HG02623 (cell line): ENCODE data around the gene ONECUT3.

Source experiments
- ATAC-seq: cut with Tn5 transposase; IDR thresholded peaks from one replicate; pipeline ENCODE4 v1.9.1; 2021; ENCODE audit warnings: moderate library complexity; ENCODE audit not compliant: unreplicated experiment

The ONECUT3 gene

DNA sequence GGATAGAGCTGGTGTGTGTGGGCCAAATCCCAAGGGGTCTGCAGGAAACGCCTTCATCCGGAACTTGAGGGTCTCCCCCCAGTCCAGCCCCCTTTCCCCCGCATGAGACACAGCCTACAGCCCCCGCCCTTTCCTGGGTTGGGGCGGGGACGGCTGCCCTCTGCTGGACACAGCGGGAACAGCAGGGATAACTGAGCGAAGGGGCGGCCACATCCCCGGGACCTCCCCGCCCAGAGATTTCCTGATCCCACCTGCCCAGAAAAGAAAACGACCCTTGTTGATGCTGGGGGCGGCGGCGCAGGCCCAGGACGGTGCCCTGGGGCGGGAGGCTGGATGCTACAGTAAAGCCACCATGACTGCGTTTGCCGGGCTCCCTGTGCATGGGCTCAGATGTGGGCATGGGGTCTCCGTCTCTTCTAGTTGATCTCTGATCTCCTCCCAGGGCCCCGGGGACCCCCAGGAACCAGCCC lies 14.2 kb downstream of the ONECUT3 start:
- no peak for ATAC-seq

DNA sequence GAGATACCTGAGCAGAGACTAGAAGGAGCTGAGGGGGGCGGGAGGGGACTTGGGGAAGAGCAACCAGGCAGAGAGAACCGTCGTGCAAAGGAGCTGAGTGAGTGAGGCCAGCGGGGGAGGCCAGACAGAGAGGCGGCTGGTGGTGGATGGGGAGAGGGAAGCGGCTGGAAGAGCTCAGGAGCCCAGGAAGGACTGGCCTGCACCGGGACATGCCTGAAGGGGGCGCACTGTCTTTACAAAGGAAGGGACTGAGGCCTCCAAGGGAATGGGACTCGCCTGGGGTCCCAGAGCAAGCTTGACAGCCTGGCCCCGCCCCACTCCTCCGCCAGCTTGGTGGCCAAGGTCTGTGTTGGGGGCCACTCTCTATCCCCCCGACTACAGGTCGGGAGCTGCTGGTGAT lies 14.9 kb downstream of the ONECUT3 start:
- ATAC-seq: no peak

DNA sequence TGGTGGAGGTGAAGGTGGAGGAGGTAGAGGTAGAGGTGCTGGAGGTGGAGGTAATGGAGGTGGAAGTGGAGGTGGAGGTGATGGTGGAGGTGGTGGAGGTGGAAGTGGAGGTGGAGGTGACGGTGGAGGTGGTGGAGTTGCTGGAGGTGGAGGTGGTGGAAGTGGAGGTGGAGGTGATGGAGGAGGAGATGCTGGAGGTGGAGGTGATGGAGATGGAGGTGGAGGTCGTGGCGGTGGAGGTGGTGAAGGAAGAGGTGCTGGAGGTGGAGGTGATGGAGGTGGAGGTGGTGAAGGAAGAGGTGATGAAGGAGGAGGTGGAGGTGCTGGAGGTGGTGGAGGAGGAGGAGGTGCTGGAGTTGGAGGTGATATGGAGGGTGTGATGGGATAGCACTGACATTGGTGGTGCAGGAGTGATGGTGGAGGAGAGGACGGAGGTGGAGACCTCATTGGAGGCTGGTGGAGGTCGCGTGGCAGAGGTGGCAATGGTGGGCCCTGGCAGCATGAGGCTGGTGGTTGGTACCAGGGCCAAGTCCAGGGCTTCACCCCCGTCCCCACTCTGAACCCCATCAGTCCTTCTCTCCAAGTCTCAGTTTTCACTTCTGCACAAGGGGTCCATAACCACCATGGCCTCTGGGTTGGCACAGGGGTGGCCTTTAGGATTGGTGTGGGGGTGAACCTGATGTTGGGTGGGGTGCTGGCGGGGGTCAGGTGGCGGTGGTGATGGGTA lies 15.8 kb downstream of the ONECUT3 start:
- no peak for ATAC-seq

DNA sequence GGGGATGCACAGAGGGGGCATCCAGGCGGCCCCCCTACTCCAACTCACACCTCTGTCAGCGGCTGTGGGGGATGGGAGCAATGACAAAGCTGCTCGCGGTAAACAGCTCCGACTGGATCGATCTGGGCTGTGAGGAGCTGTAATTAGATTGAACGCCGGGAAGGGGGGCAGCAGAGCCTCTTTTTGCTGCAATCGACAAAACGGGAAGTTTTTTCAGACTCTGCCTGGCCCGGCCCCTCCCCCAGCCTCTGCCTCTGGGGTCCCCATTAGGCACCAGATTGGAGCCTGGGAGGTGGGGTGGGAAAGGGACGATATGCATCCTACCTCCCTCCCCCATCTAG lies 16.3 kb downstream of the ONECUT3 start:
- ATAC-seq: no peak

DNA sequence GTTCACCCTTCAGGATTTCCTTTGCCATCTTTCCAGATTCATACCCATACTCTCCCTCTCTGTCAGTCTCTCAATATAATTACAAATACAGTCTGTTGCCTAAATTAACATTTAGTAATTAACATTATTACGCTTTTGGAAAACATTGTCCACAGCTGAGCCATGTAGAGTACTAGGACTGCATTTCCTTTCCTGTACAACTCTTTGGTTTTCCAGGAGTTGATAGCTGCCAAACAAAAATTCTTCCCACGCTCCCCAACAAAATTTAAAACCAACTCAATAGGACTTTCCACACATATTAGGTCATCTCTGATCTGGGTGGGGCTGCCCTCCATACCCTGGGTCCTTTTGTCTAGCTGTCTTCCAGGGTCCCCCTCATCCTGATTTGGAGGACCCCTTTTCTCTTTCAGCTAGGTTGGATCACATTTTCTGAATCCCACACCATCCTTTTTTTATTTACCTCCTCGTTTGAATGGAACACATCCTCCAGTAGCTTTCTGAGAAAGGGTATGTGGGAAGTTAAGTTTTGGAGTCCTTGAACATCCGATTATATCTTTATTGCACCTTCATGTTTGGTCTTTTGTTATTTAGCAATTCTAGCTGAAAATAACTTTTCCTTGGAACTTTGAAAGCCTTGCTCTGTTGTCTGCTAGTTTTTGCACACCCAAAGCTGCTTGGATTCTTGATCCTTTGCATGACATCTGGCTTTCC lies 17.7 kb downstream of the ONECUT3 start:
- ATAC-seq: no peak

DNA sequence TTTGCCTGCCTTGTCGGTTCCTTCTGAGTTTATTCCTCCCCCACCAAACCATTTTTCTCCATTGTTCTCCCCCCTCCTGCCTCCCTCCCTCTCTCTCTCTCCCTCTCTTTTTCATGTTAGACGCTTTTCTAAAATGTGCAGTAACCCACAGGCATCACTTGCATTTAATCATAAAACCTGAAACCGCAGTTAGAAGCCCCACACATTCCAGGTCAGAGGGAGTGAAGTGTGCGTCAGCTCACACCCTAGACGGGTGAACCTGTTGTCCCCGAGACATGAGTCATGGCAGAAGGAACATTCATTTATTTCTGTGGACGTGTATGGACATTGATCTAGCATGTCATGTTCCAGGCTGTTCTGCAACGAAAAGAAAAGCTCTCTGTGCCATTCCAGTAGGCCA lies 19.9 kb downstream of the ONECUT3 start:
- ATAC-seq: no peak

DNA sequence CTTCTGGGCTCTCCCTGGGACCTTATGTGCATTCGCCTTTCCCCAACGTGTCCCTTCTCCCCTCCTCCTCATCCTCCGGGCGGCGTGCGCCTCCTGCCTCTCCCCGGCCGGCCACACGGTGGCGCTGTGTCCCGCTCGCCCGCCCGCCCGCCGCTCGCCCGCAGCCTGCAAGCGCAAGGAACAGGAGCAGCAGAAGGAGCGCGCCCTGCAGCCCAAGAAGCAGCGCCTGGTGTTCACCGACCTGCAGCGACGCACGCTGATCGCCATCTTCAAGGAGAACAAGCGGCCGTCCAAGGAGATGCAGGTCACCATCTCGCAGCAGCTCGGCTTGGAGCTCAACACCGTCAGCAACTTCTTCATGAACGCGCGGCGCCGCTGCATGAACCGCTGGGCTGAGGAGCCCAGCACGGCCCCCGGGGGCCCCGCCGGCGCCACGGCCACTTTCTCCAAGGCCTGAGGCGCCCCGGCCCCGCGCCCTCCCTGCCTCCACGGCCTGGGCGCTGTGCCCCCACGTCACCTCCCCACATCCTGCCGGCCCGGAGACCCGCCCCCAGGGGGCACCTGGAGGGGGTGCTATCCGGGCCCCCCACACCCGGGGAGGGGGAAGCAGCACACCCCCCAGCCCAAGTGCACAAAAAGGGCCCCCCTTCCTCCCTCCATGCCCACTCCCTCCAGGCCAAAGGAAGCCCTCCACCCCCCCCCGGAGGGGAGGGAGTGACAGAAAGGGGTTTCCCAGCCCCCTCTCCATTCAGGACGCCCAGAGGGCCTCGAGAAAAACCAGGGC lies 21.9 kb downstream of the ONECUT3 start:
- no peak for ATAC-seq

DNA sequence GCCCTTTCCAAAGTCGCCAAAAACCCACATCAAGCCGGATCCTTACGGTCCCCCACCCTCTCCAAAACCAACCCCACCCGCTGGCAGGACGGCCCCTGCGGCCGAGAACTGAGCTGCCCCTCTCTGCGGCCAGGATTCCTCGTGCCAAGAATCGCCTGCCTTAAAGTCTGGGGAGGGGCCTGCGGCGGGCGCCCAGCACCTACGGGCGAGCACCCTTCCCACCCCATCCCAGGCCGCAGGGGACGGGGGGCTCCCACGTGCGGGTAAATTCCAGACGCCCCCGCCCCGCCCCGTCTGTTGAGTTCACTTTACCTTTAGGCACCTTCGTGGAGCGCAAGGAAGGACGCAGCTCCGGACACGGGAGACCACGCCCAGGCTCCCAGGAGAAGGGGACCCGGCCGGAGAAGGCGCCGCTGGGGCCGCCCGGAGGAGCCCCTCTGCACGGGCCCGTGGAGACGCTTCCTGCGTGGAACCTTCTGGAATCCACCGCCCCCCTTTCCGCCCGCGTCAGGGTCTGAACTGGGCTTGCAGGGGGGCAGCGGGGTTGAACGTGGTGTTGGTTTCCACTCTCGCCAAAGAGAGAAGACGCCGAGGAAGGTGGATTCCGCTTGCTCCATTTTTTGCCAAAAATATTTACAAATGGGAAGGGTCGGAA lies 22.8 kb downstream of the ONECUT3 start:
- no peak for ATAC-seq

DNA sequence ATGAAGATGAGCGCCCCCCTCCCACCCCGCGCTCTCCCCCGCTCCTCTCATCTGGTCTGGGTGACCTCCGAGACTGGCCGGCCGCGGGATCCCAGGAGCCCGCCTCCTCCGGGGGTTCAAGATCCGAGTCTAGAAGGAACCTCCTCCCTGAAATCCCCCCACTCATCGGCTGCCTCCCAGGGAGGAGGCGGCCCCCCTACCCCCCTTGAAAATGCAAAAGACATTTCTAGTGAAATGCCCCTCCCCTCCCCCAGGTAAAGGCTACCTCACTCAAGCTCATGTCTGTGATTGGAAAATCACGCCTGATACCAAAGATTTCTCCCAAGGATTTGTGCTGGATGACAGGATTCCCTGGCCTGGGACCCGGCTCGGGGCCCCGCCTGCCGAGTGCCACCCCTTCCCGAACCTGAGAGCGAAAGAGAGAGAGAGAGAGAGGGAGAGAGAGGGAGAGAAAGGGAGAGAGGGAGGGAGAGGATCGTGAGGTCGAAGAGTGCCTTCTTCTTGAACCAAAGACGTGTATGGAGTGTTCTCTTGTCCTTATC lies 23.4 kb downstream of the ONECUT3 start:
- no peak for ATAC-seq

DNA sequence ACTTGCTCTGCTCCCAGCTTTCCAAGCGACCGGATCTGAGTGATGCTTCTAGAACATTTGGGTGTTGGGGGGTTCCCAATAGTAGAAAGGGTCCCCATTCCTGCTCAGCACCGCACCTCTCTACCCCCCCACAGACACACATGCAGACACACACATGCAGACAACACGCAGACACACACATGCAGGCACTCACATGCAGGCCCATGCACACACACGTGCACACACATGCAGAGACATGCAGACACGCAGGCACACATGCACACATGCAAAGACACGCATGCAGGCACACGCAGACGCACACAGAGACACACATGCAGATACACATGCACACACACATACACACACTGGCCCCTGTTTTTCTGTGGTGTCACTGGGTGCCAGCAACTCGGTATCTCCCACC lies 23.8 kb downstream of the ONECUT3 start:
- no peak for ATAC-seq

DNA sequence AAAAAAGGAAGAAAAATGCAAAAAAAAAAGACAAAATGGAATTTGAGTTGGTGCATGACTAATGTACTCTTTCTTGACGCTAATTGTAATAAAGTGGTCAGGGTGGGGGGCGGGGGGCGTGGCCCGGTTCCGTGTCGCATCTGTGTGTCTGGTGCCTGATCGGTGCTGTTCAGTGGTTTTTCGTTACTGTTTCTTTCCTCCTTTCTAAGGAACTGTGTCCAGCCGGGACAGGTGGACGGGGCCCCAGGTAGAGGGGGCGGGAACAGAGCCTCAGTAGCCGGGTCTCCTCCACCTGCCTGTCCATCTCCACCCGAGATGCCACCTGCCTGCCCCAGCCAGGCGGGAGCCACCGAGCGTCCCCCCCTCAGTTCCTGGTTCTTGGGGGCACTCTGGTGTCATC lies 26.3 kb downstream of the ONECUT3 start:
- no peak for ATAC-seq

DNA sequence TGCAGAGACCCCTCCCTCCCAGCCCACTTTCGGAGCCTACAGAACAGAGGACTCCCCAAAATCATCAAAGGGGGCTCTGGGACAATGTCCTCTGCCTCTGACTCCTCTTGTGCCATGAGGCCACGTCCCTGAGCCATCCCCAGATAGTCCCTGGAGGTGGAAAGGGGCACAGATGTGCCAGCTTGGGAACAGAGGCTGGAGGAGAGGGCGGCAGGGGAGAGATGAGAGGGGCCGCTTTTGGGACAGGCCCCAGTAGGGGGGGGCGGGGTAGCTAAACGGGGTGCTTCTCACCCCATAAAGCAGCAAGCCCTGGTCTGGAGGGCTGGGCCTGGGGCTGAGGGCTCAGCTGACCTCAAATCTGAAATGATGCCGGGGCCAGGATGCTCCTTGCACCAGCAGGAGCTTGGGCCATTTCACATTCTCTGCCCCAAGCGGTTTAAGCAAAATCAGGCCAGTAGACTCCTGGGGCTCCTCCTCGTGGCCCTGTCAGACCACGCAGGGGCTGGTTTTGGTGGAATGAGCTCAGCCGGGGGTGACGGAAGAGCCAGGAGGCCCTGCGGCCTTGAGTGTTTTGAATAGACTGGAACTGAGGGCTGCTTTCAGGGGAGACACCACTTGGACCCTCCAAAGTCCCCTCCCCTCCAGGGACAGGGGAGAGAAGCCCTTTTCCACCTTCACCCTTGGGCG lies 27.1 kb downstream of the ONECUT3 start:
- no peak for ATAC-seq

DNA sequence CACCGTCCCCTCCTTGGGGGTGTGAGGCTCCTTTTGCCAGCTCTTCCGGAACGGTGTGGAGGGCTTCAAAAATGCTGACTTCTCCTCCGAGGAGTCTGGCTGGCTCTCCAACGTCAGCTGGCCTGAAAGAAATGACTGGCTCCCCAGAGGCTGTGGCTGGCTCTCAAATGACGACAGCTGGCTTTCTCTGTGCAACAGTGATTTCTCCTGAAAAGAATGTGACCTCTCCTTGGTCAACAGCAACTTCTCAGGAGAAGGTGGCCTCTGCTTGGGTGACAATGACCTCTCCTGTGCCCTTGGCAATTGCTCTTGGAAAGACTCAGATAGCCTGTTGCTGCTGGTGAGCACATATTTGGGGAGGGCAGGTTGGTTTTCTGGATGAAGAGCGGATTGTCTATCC lies 29.2 kb downstream of the ONECUT3 start:
- ATAC-seq: no peak

DNA sequence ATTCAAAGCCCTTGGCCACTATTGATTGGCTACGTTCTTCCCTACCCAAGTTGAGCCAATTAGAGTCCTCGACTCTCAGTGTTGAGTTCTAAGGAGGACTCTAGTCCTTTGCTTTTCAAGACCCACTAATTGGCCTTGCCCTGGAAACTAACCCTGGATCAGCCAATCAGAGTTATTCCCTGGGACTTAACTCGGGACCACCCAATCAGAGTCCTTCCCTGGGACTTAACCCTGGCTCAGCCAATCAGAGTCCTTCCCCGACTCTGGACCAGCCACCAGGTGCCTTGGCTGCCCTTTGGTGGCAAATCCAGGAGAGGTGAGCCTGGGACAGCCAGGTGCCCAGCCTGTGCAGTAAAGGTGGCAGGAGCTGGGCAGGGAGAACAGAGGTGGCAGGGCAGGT lies 30.0 kb downstream of the ONECUT3 start:
- ATAC-seq: no peak

DNA sequence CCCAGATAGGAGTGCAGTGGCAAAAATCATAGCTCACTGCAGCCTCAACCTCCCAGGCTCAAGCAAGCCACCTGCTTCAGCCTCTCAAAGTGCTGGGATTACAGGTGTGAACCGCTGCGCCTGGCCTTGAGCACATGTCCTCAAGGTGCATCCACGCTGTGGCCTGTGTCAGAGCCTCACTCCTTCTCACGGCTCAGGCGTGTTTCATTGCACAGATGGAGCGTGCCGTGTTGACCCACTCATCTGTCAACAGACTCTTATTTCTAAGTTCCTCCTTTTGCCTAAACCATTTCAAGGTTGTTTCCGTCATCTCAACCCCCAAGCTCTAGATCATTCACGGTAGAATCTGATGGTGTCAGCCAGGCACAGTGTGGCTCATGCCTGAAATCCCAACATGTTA lies 30.6 kb downstream of the ONECUT3 start:
- ATAC-seq: no peak

DNA sequence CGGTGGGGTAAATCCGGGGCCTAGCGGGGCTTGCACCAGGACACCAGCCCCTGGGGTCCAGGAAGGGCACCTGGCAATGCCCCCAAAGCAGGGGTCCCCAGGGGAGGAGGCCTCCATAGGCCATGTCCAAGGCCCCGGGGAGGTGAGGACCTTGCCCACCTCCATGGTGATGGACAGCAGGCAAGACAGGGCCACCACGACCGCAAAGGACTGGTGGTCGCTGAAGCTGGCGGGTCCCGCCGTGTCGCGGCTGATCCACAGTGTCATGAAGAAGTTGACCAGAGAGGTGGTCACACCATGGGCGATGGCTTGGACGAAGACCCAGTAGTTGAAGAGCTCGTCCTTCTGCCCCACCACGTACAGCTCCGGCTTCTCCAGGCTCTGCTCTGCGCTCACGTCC lies 32.0 kb downstream of the ONECUT3 start:
- no peak for ATAC-seq

DNA sequence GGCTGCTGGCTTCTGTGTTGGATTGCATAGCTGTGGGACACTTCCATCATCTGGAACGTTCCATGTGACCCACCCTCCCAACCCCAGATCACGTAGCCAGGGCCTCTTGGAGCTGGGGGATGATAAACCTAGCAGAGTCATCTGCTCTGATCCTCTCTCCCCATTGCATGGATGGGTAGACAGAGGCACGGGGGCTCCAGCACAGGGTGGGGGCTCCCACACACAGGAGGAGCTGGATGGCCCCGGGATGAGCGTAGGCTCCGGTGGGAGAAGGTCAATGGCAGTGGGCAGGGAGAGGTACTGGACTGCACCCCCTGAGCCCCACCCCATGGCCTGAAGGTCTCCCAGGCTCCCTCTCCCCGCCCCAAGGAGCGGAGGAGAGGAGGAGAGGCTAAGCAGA lies 33.4 kb downstream of the ONECUT3 start:
- ATAC-seq: no peak

DNA sequence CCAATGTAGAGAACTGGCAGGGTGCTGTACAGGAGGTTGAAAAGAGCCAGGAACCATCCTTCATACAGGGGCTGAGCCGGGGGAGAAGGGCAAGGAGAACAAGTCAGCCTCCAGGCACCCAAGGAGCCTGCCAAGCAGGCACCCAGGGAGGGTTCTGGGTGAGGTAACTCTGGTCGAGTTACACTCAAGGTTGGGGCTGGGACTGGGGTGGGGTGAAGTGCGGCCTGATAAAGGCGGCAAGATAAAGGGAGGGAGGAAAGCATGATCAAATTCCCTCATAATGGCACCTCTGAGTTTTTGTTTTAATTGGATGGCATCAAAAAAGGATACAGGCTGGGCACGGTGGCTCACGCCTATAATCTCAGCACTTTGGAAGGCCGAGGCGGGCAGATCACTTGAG lies 33.8 kb downstream of the ONECUT3 start:
- ATAC-seq: no peak

DNA sequence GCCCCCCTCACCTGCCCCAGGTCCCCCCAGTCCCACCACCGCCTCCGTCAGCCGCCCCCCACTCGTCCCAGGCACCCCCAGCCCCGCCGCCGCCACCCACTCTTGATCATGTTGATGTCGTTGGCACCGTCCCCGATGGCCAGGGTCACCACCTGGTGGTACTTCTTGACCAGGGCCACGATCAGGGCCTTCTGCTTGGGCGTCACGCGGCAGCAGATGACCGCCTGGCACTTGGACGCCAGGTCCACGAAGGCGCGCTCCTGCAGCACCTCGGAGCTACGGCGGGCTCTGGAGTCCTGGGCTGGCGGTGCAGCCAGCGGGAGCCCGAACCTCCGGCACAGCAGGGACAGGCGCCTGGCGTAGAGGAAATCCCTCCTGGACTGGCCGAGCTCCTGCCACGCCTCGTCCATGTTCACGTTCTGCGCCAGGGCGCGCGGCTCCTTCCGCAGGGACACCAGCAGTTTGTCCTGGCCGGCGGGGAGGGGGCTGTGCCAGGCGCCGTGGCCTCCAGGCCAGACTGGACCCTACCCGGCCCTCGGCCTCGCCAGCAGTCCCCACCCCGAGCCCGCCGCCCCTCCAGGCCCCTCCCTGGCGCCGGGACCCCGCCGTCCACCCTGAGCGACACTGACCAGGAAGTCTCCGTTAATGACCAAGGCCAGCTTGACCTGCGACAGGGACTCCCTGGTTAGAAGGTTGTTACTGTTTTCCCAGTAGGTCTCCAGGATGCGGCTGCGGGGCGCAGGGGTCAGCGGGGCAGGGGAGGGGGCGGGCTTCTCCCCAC lies 36.1 kb downstream of the ONECUT3 start:
- no peak for ATAC-seq
